Small intestine (tissue), 7 donors: ENCODE measurements around the gene ITGA5. TPM values are rescaled to one million over a fixed set of nuclear protein-coding genes. Genes with fewer than 3 reads are reported as not detected.

Source experiments
- DNase-seq, 2 donors: peaks; one replicate each; pipeline versions ENCODE4 v3.0.0 to v3.0.0-alpha.2; 2013
- FAIRE-seq: peaks from 2 replicates; lab custom pipeline; 2012; peaks lifted over from hg19 to GRCh38; lab: Jason Lieb, UNC
- H3K27ac ChIP-seq, 3 donors: one replicate each; pipeline ENCODE4 v1.5.1; 2013; ENCODE audit warnings: low read length in 2 of 3, mild to moderate bottlenecking in 2 of 3, control low read depth in 1 of 3, inconsistent platforms in 1 of 3, low read depth in 1 of 3, moderate library complexity in 1 of 3
- H3K27me3 ChIP-seq, 3 donors: one replicate each; pipeline ENCODE4 v1.6.1; 2013; ENCODE audit warnings: low read length in 3 of 3, inconsistent platforms in 1 of 3; ENCODE audit not compliant: control insufficient read depth in 3 of 3, insufficient read depth in 3 of 3
- H3K36me3 ChIP-seq, 3 donors: one replicate each; pipeline ENCODE4 v1.6.1; 2013; ENCODE audit warnings: low read length in 3 of 3, inconsistent platforms in 1 of 3, low read depth in 1 of 3, mild to moderate bottlenecking in 1 of 3, moderate library complexity in 1 of 3; ENCODE audit not compliant: control insufficient read depth in 3 of 3, insufficient read depth in 2 of 3
- H3K4me1 ChIP-seq, 3 donors: one replicate each; pipeline ENCODE4 v1.6.1; 2013; ENCODE audit warnings: low read length in 2 of 3, inconsistent platforms in 1 of 3, low read depth in 1 of 3, mild to moderate bottlenecking in 1 of 3, moderate library complexity in 1 of 3; ENCODE audit not compliant: control insufficient read depth in 3 of 3, insufficient read depth in 2 of 3
- H3K4me3 ChIP-seq, 3 donors: one replicate each; pipeline ENCODE4 v1.5.1; 2013; ENCODE audit warnings: low read length in 3 of 3, control low read depth in 1 of 3, inconsistent platforms in 1 of 3, low read depth in 1 of 3, mild to moderate bottlenecking in 1 of 3, moderate library complexity in 1 of 3
- H3K9me3 ChIP-seq, 2 donors: one replicate each; pipeline ENCODE4 v1.6.1; 2013; ENCODE audit warnings: low read depth in 1 of 2, low read length in 1 of 2; ENCODE audit not compliant: control insufficient read depth in 2 of 2, insufficient read depth in 1 of 2
- WGBS, 3 donors: extraction: QIAGEN DNeasy Blood & Tissue Kit; methylation state at CpG; one replicate each; pipeline ENCODE4 v1.1.7; 2013; 5-methylcytosine and 5-hydroxymethylcytosine counted together
- polyA plus RNA-seq, 4 donors: library from polyadenylated mRNA; stranded (reverse) in 3 of 4; unstranded in 1 of 4; fragments of 200-250 nt in 3 of 4; fragments of 120-200 nt in 1 of 4; gene quantifications; one replicate each; pipeline versions ENCODE4 v1.2.1 to v1.2.3, GENCODE V29; 2013
- donor health status: healthy with polysubstance abuse.
- donor health status: control.
- donor health status: control.
- donor health status: Bipolar disorder and iron deficiency.
- donor health status: healthy.

Gene ITGA5
- polyA plus RNA-seq, 4 donors: 1.8 to 60.7 (median 7.9) TPM

- Histone ChIP-seq H3K9me3 (no peaks in the 10 kb centered on the region), H3K27me3 (peaks cover 0 to 15% (median 0%) of the 10 kb centered on the region in 3 donors), H3K36me3 (peaks cover 0 to 18% (median 5%) of the 10 kb centered on the region in 3 donors), H3K4me1 (peaks cover 0 to 5% (median 0%) of the 10 kb centered on the region in 3 donors), H3K27ac (peak overlapping the region in 2 of 3 donors; percentile 16 to 35), H3K4me3 (no peak overlapping the region)
- WGBS, 3 donors: 70 to 73% (median 70%) methylated on average over 3 to 4 of the region's 4 CpGs
- DNase-seq: no peak
- FAIRE-seq: no peak
Measured at GRCh38 chr12:54412348-54412747, 6.7 kb downstream of the ITGA5 start.

DNA sequence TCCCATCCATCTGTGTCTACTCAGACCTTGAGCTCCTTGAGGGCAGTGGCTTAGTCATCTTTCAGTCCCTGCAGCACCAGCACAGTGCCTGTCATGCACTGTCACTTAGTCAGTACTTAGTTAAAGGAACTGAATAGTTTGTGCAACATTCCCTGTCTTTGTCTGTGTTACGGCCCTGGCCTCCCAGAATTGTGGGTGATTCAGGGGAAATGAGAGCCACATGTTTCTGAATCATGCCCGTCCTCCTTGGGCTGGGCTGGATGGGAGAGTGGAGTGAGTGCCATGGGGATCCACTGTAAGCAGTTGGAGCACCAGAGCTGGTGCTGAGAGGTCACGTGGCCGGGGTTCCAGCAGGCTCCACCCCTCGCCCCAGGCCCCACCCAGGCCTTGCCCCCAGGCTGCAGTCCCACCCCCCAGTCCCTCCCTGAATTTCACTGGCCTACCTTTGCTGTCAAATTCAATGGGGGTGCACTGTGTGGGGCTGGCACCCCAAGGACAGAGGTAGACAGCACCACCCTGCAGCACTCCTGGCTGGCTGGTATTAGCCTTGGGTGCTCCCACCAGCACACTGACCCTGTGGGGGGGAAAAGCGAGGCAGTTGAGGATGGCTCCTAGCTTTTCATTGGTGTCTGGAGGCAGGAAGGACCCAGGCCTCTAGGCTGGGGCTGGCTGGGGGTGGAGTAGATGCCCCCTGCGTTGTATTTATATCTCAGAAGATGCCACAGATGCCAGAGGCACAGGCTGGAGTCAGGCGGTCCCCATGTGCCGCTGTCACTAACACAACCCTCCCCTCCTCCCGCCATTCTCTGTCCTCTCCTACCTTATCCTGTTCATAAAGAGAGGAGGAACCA, 7.5 kb downstream of the ITGA5 start:
- H3K9me3 ChIP-seq: no peaks in the 10 kb centered on the region
- FAIRE-seq: no peak
- 48 to 61% (median 48%) methylated on average over 9 to 10 of the region's 10 CpGs for WGBS, 3 donors
- peaks cover 0 to 5% (median 0%) of the 10 kb centered on the region in 3 donors for H3K4me1 ChIP-seq
- no peak overlapping the region for H3K4me3 ChIP-seq
- H3K27me3 ChIP-seq: peaks cover 0 to 9% (median 0%) of the 10 kb centered on the region in 3 donors
- DNase-seq: no peak
- peak overlapping the region in 1 of 3 donors; percentile 45 for H3K27ac ChIP-seq
- H3K36me3 ChIP-seq: peaks cover 0 to 18% (median 9%) of the 10 kb centered on the region in 3 donors

GRCh38 chr12:54409267-54409666, 9.8 kb downstream of the ITGA5 start:
- no peak overlapping the region for H3K27ac ChIP-seq
- H3K4me1 ChIP-seq: peaks cover 0 to 5% (median 0%) of the 10 kb centered on the region in 3 donors
- H3K9me3 ChIP-seq: no peaks in the 10 kb centered on the region
- FAIRE-seq (no peak), DNase-seq (no peak)
- 88 to 90% (median 90%) methylated on average over 8 of the region's 8 CpGs for WGBS, 3 donors
- H3K27me3 ChIP-seq: peaks cover 0 to 8% (median 0%) of the 10 kb centered on the region in 3 donors
- no peak overlapping the region for H3K4me3 ChIP-seq
- peaks cover 0 to 27% (median 15%) of the 10 kb centered on the region in 3 donors for H3K36me3 ChIP-seq

DNA sequence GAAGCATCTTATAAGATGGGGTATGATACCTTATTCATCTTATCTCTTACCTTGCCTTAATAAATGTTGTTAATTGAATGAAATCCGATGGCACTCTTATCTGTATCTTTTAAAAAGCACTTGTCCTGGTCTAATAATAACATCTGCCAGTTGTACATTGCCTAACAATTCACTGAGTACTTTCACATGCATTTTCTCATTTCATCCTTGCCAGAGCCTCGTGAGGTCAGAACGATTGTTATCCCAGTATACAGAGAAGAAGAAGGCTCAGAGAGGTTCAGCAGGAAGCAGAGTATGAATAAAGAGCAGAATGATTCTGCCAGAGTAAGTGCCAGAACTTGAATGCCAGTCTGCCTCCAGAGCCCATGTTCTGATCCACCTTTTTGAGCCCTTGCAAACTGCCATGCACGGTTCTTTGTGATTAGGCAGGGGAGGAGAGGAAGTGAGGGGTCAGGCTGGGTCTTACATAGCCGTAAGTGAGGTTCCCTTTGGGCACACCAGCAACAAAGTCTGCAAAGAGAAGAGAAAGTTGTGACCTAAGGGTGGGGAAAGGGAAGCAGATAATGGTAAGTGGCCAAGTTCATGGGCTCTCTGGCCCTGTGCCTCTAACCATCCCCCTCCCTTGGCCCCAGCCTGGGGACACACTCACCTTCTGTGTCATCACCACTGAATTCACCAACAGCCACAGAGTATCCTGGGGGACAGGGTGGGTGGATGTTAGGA, 11.7 kb downstream of the ITGA5 start:
- Histone ChIP-seq H3K9me3 (no peaks in the 10 kb centered on the region), H3K4me3 (no peak overlapping the region), H3K36me3 (peaks cover 0 to 40% (median 19%) of the 10 kb centered on the region in 3 donors), H3K4me1 (peaks cover 0 to 5% (median 0%) of the 10 kb centered on the region in 3 donors), H3K27ac (no peak overlapping the region), H3K27me3 (peaks cover 0 to 8% (median 0%) of the 10 kb centered on the region in 3 donors)
- FAIRE-seq (no peak), DNase-seq (no peak)
- 55 to 60% (median 59%) methylated on average over 5 of the region's 5 CpGs for WGBS, 3 donors

DNA sequence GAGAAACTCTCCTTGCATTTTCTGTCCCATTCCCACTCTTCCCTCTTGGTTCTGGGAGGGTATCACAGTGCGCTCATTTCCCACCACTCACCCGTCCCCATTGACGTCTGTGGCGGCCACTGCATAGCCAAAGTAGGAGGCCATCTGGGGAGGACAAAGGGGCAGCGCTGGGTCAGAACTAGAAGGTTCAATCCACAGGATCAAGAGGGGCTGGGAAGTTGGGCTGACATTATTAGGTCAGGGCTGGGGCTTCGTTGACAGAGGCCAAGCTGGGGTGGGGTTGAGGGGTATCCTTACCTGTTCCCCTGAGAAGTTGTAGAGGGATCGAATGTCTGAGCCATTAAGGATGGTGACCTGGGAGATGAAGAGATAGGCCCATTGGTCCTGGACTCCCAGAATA, 13.5 kb downstream of the ITGA5 start:
- Histone ChIP-seq H3K4me1 (no peaks in the 10 kb centered on the region), H3K4me3 (no peak overlapping the region), H3K27me3 (peaks cover 0 to 8% (median 0%) of the 10 kb centered on the region in 3 donors), H3K36me3 (peaks cover 0 to 53% (median 19%) of the 10 kb centered on the region in 3 donors), H3K9me3 (no peaks in the 10 kb centered on the region), H3K27ac (no peak overlapping the region)
- 87 to 92% (median 91%) methylated on average over 7 of the region's 7 CpGs for WGBS, 3 donors
- no peak for FAIRE-seq
- no peak for DNase-seq

DNA sequence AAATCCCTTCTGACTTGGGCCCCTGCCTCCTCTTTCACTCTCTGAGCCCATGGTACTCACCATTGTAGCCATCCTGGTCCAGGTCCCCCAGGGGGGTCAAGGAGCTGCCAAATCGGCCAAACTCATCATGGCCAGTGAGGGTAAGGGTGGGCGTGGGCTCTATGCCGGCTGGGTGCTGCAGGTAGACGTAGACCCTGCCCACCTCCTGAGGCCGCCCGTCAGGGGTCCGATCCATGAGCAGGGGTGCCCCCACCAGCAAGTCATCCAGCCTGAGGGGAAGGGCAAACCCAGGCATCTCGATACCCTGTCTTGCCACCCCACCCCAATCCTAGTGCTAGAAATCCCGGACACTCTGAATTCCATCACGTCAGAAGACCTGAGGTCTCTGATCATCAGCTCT, 14.0 kb downstream of the ITGA5 start:
- no peak for FAIRE-seq
- DNase-seq: no peak
- Histone ChIP-seq H3K36me3 (peaks cover 0 to 54% (median 18%) of the 10 kb centered on the region in 3 donors), H3K27ac (no peak overlapping the region), H3K27me3 (peaks cover 0 to 8% (median 0%) of the 10 kb centered on the region in 3 donors), H3K4me3 (no peak overlapping the region), H3K9me3 (no peaks in the 10 kb centered on the region), H3K4me1 (no peaks in the 10 kb centered on the region)
- 82 to 90% (median 84%) methylated on average over 10 of the region's 10 CpGs for WGBS, 3 donors

DNA sequence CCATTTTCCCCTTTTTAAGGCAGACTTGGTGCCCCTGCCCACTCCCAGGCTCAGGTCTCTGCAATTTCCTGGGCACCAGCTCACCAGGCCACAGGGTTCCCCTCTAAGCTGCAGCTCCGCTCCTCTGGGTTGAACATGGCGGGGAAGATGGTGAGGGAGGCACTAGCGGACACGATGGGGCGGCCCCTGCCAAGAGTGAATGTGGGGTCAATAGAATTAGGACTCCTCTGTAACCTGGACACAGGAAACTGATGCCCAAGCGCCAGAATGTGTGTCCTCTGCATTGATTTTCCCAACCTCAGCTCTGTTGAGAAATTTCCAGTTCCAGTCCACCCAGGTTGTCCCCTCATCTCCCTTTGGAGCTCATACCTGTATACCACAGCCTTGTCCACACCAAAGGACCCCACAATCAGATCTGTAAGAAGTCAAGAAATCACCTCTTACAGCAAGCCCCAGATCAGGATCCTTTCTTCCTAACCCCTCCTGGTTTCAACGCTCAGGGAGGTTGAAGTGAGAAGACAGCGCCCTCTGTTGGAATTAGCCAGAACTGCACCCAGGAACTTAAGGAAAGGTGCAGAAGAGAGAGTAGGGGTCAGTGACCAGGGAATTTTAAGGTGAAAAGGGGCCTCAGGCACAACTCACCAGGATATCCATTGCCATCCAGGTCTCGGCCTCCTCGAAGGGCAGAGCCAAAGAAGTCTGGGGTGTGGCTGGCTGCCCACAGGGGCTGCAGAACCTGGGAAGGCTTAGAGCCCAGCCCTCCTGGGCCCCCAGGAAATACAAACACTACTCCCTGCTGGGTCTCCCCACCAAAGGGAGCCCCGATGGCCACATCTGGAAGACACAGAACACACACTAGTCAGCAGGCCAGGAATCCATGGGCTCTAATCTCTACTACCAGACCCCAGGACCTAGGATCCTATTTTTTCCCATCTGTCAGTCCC, 14.7 kb downstream of the ITGA5 start:
- no peak overlapping the region for H3K27ac ChIP-seq
- DNase-seq: peak; percentile 25 to 54
- 54 to 62% (median 54%) methylated on average over 11 of the region's 11 CpGs for WGBS, 3 donors
- H3K4me1 ChIP-seq: no peaks in the 10 kb centered on the region
- H3K36me3 ChIP-seq: peaks cover 0 to 56% (median 17%) of the 10 kb centered on the region in 3 donors
- no peak for FAIRE-seq
- no peak overlapping the region for H3K4me3 ChIP-seq
- H3K9me3 ChIP-seq: no peaks in the 10 kb centered on the region
- H3K27me3 ChIP-seq: peaks cover 0 to 7% (median 0%) of the 10 kb centered on the region in 3 donors
